ENCODE measurements around the gene LRP4. TPM values are rescaled to one million over a fixed set of nuclear protein-coding genes. Genes with fewer than 3 reads are reported as not detected.

The LRP4 gene
- total and polyA plus RNA-seq, 2 of the 8 experiments (the other 6 are each of a cell fraction or from before 2014, with no cell fraction given) = 5.4 to 22.1 TPM

DNA sequence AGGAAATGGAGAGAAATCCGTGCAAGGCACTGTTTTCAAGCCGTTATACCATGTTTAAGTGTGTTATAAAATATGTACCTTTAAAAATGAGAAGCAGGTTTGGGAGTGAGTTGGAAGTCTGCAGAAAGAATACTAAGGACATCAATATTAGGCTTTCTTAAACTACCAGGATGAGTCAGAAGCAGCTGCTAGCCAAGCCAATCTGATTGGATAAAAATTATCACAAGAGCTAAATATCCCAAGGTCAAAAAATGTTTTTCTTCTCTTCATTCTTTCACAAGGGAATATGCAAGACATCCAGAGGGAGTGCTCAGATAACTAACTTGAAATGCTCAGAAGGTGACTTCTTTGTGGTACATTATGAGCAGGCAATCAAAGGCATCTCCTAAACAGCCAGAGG, 53.0 kb downstream of the LRP4 start:
- WGBS, 2 experiments (ENCODE audit: extremely low coverage in 1 of 2, insufficient coverage in 1 of 2, insufficient read length in 1 of 2, insufficient replicate concordance in 2 of 2, low coverage in 1 of 2, low lambda C conversion rate in 2 of 2, missing lambda C conversion rate in 1 of 2) = 85% methylated on average over 2 of the region's 2 CpGs; no CpG with 5 or more reads in 1 of the 2 experiments
- no peak overlapping the region for H2BK120ac ChIP-seq (replicated peaks; ENCODE audit: low read depth, low read length)
- H3K27ac ChIP-seq (ENCODE audit: low read depth, low read length) = no peak overlapping the region
- H3K36me3 ChIP-seq (ENCODE audit: control insufficient read depth in 2 of 4, insufficient read depth in 4 of 4, low read length in 3 of 4) = peaks cover 16 to 43% (median 33%) of the 10 kb centered on the region in 4 experiments; a peak in 7 of 8 replicates
- POLR2A ChIA-PET (ENCODE audit: partially characterized antibody) = interaction anchor here (0.5 to 0.8 kb wide), 2 partner anchors 9 to 1785 kb away, joined by 3 read pairs; no protein-coding TSS in a partner anchor
- no peak overlapping the region for H2BK12ac ChIP-seq (ENCODE audit: low read depth, low read length)
- H3K23ac ChIP-seq (ENCODE audit: insufficient read length) = no peak overlapping the region
- H2BK15ac ChIP-seq (ENCODE audit: low read length) = no peak overlapping the region
- no peak overlapping the region for H3K9ac ChIP-seq (replicated peaks in 1 of 4; ENCODE audit: extremely low read depth in 1 of 4, low read depth in 3 of 4, low read length in 3 of 4)
- H2AK5ac ChIP-seq (ENCODE audit: low read depth, low read length) = no peak overlapping the region
- TF ChIP-seq USF2 (IDR thresholded peaks at IDR 0.05; ENCODE audit: low read length) (no peak), POLR2A (IDR thresholded peaks at IDR 0.05; ENCODE audit: control extremely low read depth in 1 of 2, low read depth in 2 of 2, low read length in 2 of 2) (no peak), MAFK (IDR thresholded peaks at IDR 0.05; ENCODE audit: low read depth, low read length) (no peak), TEAD4 (IDR thresholded peaks at IDR 0.05; ENCODE audit: low read depth, low read length) (no peak)
- TF ChIP-seq, protein P1, sequence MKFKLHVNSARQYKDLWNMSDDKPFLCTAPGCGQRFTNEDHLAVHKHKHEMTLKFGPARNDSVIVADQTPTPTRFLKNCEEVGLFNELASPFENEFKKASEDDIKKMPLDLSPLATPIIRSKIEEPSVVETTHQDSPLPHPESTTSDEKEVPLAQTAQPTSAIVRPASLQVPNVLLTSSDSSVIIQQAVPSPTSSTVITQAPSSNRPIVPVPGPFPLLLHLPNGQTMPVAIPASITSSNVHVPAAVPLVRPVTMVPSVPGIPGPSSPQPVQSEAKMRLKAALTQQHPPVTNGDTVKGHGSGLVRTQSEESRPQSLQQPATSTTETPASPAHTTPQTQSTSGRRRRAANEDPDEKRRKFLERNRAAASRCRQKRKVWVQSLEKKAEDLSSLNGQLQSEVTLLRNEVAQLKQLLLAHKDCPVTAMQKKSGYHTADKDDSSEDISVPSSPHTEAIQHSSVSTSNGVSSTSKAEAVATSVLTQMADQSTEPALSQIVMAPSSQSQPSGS (IDR thresholded peaks at IDR 0.05; ENCODE audit: low read length) = no peak
- TF ChIP-seq, protein P2, sequence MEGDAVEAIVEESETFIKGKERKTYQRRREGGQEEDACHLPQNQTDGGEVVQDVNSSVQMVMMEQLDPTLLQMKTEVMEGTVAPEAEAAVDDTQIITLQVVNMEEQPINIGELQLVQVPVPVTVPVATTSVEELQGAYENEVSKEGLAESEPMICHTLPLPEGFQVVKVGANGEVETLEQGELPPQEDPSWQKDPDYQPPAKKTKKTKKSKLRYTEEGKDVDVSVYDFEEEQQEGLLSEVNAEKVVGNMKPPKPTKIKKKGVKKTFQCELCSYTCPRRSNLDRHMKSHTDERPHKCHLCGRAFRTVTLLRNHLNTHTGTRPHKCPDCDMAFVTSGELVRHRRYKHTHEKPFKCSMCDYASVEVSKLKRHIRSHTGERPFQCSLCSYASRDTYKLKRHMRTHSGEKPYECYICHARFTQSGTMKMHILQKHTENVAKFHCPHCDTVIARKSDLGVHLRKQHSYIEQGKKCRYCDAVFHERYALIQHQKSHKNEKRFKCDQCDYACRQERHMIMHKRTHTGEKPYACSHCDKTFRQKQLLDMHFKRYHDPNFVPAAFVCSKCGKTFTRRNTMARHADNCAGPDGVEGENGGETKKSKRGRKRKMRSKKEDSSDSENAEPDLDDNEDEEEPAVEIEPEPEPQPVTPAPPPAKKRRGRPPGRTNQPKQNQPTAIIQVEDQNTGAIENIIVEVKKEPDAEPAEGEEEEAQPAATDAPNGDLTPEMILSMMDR (IDR thresholded peaks at IDR 0.05; ENCODE audit: control extremely low read depth in 1 of 3, insufficient read depth in 1 of 3, low read depth in 1 of 3, low read length in 3 of 3) = no peak
- H3K9me3 ChIP-seq (ENCODE audit: insufficient read depth in 2 of 2, low read depth in 1 of 2, low read length in 1 of 2) = no peaks in the 10 kb centered on the region
- H4K91ac ChIP-seq (replicated peaks; ENCODE audit: insufficient read length, low read length) = no peak overlapping the region
- no peak overlapping the region for H2AFZ ChIP-seq (ENCODE audit: low read length)
- H2BK20ac ChIP-seq (ENCODE audit: low read length) = no peak overlapping the region
- no peaks in the 10 kb centered on the region for H3K27me3 ChIP-seq (replicated peaks in 1 of 4; ENCODE audit: control insufficient read depth in 3 of 4, extremely low read depth in 1 of 4, insufficient read depth in 3 of 4, low read length in 3 of 4)
- FAIRE-seq (no peak), DNase-seq (ENCODE audit: low read depth in 1 of 2, low spot score in 2 of 2) (no peak)
- H3K23me2 ChIP-seq (ENCODE audit: low read depth, low read length) = no peaks in the 10 kb centered on the region
- CTCF ChIA-PET (ENCODE audit: partially characterized antibody) = interaction anchor here (1.5 to 3.8 kb wide), 2 partner anchors 10 to 15 kb away, joined by 5 to 14 read pairs; no protein-coding TSS in a partner anchor
- no peak overlapping the region for H2BK5ac ChIP-seq (ENCODE audit: low read depth, low read length)
- peaks cover 0 to 2% of the 10 kb centered on the region in 2 experiments for H4K20me1 ChIP-seq (replicated peaks in 1 of 2; ENCODE audit: control insufficient read depth in 1 of 2, insufficient read depth in 2 of 2, low read length in 2 of 2)
- no peak overlapping the region for H3K4ac ChIP-seq (replicated peaks; ENCODE audit: insufficient read length, low read depth, low read length)
- H3K18ac ChIP-seq (ENCODE audit: extremely low read depth, low read length) = no peak overlapping the region
- no peaks in the 10 kb centered on the region for H3K79me2 ChIP-seq (ENCODE audit: control insufficient read depth in 1 of 2, insufficient read depth in 2 of 2, low read length in 2 of 2)
- H3K4me1 ChIP-seq (replicated peaks in 1 of 4; ENCODE audit: control insufficient read depth in 3 of 4, insufficient read depth in 4 of 4, low read length in 3 of 4) = no peaks in the 10 kb centered on the region
- no peak overlapping the region for H3K56ac ChIP-seq (replicated peaks; ENCODE audit: insufficient read length, low read depth, low read length)
- no peaks in the 10 kb centered on the region for H3K79me1 ChIP-seq (ENCODE audit: low read depth, low read length)
- no peak overlapping the region for H3K4me3 ChIP-seq (ENCODE audit: extremely low read depth in 1 of 4, insufficient read depth in 2 of 4, low read depth in 3 of 4, low read length in 4 of 4)
- H3K14ac ChIP-seq (ENCODE audit: insufficient read length) = no peak overlapping the region
- H4K5ac ChIP-seq (ENCODE audit: insufficient read length, low read depth, low read length) = no peak overlapping the region
- no peak overlapping the region for H4K8ac ChIP-seq (ENCODE audit: extremely low read depth, insufficient read depth, low read length)
- H3K4me2 ChIP-seq (ENCODE audit: insufficient read depth in 1 of 2, low read depth in 2 of 2, low read length in 2 of 2) = no peak overlapping the region
